Stimulated activated CD8-positive, alpha-beta memory T cell treated with anti-CD3 and anti-CD28 coated beads, Interleukin-12 subunit alpha, Interleukin-12 subunit beta, amount 100 ng/mL, for 4 hours (primary cell): ENCODE data around the gene TMEM143.
"Not testable (repeated sequence)": the region's sequence is repeated elsewhere in the genome, so short reads cannot be mapped to it uniquely, and the experiment has no call there.

Source experiments
- DNase-seq: peaks from one replicate; pipeline ENCODE4 v3.0.0-alpha.2; 2020; ENCODE audit warnings: low read depth

Gene TMEM143

DNA sequence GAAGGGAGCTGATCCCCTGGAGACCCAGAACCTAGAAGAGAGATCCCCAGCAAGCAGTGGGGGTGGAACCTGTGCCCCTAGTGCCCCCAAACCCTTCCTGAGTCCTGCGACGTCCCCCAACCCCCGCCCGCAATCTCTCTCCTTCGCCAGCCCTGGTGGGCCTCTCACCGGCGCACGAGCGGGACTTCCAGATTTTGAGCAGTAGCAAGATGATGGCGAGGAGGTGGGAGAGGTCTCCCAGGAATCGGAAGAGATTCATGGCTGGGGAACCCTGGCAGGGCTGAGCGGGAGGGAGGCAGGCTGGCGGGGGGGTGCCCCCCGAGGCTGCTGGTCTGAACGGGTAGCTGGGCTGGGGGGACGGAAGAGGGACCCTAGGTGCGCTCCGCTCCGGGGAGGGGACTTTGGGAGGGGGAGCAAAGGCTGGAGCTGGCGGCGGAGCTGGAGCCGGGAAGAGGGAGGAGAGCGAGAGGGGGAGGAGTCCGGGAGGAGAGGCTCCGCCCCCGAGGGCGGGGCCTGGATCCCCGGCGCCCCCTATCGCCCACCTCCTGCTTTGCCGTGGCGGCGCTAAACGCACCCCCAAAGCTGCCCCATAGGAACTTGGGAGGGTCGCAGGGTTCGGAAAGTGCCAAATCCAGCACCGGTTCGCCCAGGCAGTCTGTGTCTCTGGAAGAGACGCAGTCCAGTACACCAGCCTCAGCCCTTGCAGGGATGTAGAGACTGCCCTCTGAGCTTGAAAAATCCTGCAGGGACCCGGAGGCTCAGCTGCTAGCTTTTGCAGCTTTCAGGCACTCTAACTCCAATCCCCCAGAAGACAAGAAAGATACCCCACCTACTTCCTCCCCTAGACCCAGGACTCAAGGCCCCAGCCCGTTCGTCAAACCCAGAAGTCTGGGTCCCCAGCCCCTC lies 27.6 kb upstream of the TMEM143 start, which contains the start of gene KDELR1:
Gene KDELR1, minus strand, starts transcription at position 452 of the 906 bp plus-strand sequence. Its CDS starts 193 bp downstream, at position 259.
- DNase-seq = peak; percentile 62

DNA sequence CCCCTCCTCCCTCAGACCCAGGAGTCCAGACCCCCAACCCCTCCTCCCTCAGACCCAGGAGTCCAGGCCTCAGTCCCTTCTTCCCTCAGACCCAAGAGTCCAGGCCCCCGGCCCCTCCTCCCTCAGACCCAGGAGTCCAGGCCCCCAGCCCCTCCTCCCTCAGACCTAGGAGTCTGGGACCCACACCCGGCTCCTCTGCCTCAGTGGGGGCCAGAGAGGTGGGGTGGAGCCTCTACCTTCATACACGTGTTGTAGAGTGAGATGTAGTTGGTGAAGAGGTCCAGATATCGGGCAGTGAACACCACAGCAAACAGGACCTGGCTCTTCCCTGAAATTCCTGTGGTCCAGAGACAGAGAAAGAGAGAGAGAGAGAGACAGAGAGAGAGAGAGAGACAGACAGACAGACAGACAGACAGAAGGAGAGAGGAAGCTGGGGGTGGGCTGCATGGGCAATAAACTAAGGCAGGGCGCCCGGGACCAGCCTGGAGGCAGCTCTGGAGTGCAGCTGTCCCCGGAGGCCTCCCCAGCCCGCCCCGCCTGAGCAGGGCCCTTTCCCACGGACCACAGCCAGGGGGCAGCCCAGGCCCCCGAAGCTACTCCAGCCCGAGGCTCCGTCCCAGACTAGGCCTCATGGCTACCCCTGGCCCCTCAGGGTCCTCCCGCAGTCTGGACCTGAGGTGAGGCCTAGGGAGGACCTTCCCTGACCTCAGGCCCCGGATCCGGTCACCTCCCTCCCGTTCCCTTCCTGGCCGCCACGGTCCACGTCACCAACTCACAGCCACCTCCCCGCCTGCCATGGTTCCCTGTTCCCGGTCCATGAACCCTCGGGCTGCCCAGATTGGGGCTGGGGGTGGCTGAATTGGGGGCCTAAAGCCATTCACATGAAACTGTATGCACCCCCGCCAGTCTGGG lies 26.7 kb upstream of the TMEM143 start:
- peak; percentile 47 for DNase-seq

DNA sequence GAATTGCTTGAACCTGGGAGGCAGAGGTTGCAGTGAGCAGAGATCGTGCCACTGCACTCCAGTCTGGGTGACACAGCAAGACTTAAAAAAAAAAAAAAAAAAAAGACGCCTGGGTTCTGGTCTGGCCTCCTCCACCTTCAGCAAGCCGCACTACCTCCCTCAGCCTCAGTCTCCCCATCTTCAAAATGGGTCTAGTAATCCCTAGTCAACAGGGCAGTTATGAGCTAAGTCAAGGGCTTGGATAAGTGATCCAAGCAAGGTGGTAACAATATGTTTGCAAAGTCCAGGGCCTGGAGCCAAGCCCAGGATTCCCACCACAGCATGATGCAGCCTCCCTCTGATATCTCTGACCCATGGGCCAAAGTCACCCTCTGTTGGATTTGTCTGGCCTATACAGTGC lies 23.2 kb upstream of the TMEM143 start:
- DNase-seq = no peak

DNA sequence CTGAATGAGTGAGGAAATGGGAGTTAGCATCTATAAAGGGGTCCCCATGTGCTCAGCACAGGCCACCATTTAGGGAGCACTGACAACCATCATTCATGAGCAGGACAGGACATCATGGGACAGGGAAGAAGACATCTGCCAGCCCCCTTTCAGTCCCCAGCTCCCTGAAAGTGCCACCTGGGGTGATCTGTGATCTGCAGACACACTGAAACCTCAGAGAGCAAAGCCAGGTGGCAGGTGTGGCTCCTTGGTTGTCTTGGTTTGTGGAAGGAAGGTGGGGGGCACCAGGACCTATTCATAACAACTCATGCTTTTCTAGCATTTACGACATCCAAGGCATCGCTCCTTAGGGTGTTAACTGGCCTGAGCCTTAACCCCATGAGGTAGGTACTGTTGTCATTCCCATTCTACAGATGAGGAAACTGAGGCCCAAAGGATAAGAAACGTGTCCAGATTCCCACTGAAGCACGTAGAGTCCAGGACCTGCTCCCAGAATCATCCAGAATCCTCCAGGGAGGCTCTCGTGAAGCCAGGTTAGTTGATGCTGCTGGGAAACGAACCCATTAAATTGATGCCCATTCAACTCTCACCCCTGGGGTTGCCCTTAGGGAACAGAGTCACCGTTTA lies 21.8 kb upstream of the TMEM143 start:
- DNase-seq = no peak

- no peak for DNase-seq
Measured at GRCh38 chr19:48382286-48382685, 18.5 kb upstream of the TMEM143 start.

DNA sequence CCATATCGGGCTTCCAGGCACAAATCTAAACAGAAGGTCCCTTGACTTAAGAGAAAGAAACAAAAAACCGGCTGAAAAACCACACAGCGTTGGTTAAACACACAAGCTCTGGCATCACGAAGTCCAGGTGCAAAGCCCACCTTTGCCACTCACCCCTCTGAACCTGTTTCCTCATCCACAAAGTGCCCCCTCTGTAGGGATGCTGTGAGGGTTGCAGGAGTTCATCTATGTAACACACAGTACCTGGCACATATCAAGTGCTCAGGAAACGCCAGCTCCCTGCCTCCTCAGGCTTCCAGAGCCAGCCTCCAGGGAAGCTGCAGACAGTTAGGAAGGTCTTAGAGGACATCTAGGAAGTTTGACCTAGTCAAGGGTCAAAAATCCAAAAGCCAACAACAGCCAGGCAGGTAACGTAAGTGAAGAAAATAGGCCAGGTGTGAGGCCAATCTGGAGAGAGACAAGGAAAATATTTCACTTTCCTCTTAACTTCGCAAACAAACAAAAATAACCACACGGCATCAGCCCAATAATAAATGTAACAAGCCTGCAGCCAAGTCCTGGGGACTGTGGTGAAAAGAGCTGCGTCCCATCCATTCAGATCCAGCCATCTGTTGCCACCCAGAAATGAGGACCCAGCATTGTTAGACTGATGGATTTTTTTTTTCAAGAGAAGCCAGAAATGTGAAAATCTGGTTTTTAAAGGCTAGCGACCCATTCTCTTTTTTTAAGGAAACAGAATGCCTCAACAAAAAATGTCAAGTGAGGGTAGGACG lies 17.6 kb upstream of the TMEM143 start:
- DNase-seq = no peak

DNA sequence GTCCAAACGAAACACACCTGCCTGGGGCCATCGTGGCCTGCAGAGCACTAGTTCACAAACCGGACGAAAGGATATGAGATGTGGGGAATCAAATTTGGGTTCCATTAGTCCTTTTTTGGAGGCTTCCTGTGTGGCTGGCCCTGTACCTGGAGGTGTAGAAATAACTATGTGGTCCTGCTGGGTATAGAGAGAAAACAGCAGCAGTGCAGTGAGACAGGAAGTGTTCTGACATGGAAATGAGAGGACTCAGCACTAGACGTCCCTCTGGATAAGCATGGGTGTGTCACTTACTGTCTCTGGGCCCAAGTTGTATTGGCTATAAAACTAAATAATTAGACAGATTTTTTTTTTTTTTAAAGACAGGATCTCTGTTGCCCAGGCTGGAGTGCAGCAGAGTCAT lies 15.3 kb upstream of the TMEM143 start:
- DNase-seq = no peak

GRCh38 chr19:48378194-48378570 lies 14.4 kb upstream of the TMEM143 start:
- DNase-seq = no peak

GRCh38 chr19:48373567-48373966 lies 9.8 kb upstream of the TMEM143 start:
- DNase-seq = no peak

DNA sequence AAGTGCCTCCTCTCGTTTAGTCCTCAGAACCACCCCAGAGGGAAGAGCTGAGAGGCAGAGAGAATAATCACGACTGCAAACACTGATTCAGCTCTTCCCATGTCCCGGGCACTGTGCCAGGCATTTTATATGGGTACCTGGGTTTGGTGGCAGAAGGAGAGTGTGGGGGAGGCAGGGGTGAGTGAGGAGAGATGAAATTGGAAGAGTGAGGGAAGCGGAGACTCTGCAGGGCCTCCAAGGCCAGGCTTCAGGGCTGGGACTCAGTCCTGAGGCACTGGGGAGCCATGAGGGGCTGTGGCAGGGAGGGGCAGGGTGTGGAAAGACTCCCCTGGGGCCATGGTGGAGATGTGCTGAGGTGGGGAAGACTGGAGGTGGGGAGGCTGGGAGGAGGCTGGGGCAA lies 9.2 kb upstream of the TMEM143 start:
- DNase-seq = no peak

- DNase-seq = not testable (repeated sequence)
Measured at GRCh38 chr19:48371771-48372170, 8.0 kb upstream of the TMEM143 start.

GRCh38 chr19:48371367-48371766 lies 7.6 kb upstream of the TMEM143 start:
- no peak for DNase-seq

DNA sequence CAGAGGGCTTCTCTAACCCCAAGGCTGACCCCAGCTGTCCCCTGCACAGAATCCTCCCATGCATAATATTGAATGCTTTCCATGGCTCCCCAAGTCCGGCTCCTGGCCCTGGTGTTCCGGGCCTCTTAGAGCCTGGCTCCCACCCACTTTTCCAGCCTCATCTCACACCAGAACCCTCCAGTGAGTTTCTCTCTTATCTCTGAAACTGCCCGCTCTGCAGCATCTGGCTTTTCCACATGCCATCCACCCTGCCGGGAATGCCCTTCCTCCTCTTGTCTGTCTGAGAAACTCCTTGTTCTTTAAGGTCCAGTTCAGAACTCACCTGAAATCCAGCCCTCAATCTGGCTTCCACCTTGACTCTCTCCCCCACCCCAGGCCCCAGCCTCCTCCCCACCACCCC lies 7.2 kb upstream of the TMEM143 start:
- no peak for DNase-seq

- no peak for DNase-seq
Measured at GRCh38 chr19:48368936-48369335, 5.2 kb upstream of the TMEM143 start.

- DNase-seq = no peak
Measured at GRCh38 chr19:48367855-48368254, 4.1 kb upstream of the TMEM143 start.

- DNase-seq = no peak
Measured at GRCh38 chr19:48365602-48366001, 1.9 kb upstream of the TMEM143 start.

GRCh38 chr19:48364598-48365348 lies 1.0 kb upstream of the TMEM143 start:
- no peak for DNase-seq

DNA sequence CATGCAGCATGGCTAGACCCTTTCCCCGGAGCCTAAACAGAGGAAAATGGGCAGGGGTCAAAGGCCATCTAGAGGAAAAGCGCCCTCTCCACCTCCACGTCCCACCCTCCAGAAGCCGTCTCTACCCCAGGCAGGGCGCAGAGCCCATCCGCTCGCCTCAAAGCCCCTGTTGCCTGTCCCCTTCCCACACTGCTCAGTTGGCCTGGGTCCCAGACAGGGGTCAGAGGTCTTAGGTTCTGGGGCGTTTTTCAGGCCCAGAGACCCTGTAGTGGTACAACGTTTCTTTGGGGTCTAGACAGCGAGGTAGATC lies 285 bp downstream of the TMEM143 start:
- no peak for DNase-seq

GRCh38 chr19:48362716-48363499 lies 832 bp downstream of the TMEM143 start:
- peak; percentile 73 for DNase-seq

GRCh38 chr19:48361912-48362311 lies 1.8 kb downstream of the TMEM143 start:
- no peak for DNase-seq
